Heart right ventricle (tissue), 16 donors: ENCODE measurements around the gene MYOZ2. TPM values are rescaled to one million over a fixed set of nuclear protein-coding genes. Genes with fewer than 3 reads are reported as not detected.
A peak's percentile ranks its signal among the peaks of the same experiment; 100 is the strongest.

ENCODE experiments used
- ATAC-seq, 8 donors: fragments of 200-7000 bp; cut with Tn5 transposase; one replicate each; pipeline ENCODE4 v1.9.1; 2020; ENCODE audit warnings: mild to moderate bottlenecking in 8 of 8, moderate library complexity in 8 of 8, moderate number of reproducible peaks in 1 of 8
- DNase-seq, 2 donors: peaks; one replicate each; pipeline ENCODE4 v3.0.0-alpha.2; 2020
- H3K27ac ChIP-seq, 10 donors: fragments of 200-600 bp; sonication (generic) in 2 of 10; one replicate each; pipeline versions ENCODE4 v1.5.0 to v1.8.0; 2020 to 2022; ENCODE audit warnings: mild to moderate bottlenecking in 3 of 10
- H3K27me3 ChIP-seq, 7 donors: fragments of 200-600 bp; one replicate each; pipeline ENCODE4 v1.8.0; 2021 to 2022; ENCODE audit warnings: mild to moderate bottlenecking in 2 of 7
- H3K36me3 ChIP-seq, 9 donors: fragments of 200-600 bp; sonication (generic) in 1 of 9; one replicate each; pipeline versions ENCODE4 v1.5.0 to v1.8.0; 2020 to 2022; ENCODE audit warnings: mild to moderate bottlenecking in 2 of 9
- H3K4me1 ChIP-seq, 9 donors: fragments of 200-600 bp; sonication (generic) in 1 of 9; one replicate each; pipeline versions ENCODE4 v1.5.0 to v1.8.0; 2020 to 2022; ENCODE audit warnings: mild to moderate bottlenecking in 4 of 9
- H3K4me3 ChIP-seq, 10 donors: fragments of 200-600 bp; sonication (generic) in 2 of 10; one replicate each; pipeline versions ENCODE4 v1.5.0 to v1.8.0; 2020 to 2022; ENCODE audit warnings: mild to moderate bottlenecking in 7 of 10, moderate library complexity in 2 of 10
- H3K9me3 ChIP-seq, 11 donors: fragments of 200-600 bp in 10 of 11; sonication (generic) in 2 of 11; one replicate each; pipeline versions ENCODE4 v1.5.0 to v1.8.0; 2013 to 2022; ENCODE audit warnings: mild to moderate bottlenecking in 2 of 11, control low read depth in 1 of 11, moderate library complexity in 1 of 11
- CTCF ChIP-seq, 9 donors: fragments of 200-600 bp; sonication (generic) in 2 of 9; IDR thresholded peaks; one replicate each; pipeline versions ENCODE4 v1.5.0 to v1.8.0; 2021 to 2022; ENCODE audit warnings: antibody characterized with exemption in 9 of 9, mild to moderate bottlenecking in 5 of 9, moderate library complexity in 1 of 9
- WGBS, 2 donors: extraction: QIAGEN DNeasy Blood & Tissue Kit; methylation state at CpG; one replicate each; pipeline ENCODE4 v1.1.7; 2013; ENCODE audit warnings: inconsistent platforms in 1 of 2; 5-methylcytosine and 5-hydroxymethylcytosine counted together
- intact Hi-C, 10 donors: fragments of 100-400 bp; cut with DNase I; formaldehyde crosslinking; loops; one replicate each; pipeline versions ENCODE4 v1.11.1 to v1.14.2; 2022
- polyA plus RNA-seq, 2 donors: library from polyadenylated mRNA; stranded (reverse); fragments of 200-250 nt; gene quantifications; one replicate each; pipeline ENCODE4 v1.2.3, GENCODE V29; 2013
- total RNA-seq, 10 donors: library from RNA; stranded (reverse); fragmentation: NEBNext Ultra II Directional in 3 of 10; extraction: Animal tissue kit (Norgen Biotek cat#: 25700) in 3 of 10; gene quantifications; one replicate each; pipeline versions ENCODE4 v1.2.1 to v1.2.4, GENCODE V29; 2021 to 2023
- donor health status: Arrhythmogenic right ventricular cardiomyopathy.
- donor health status: ischemic (EF 13 %, LVEDD 7.1; RV severe dilation, severe dysfunction).
- donor health status: healthy with polysubstance abuse.
- donor health status: DM: no; HTN: yes; CAD: no.
- donor health status: DM: no; HTN: no; CAD: no.
- donor health status: ischemic (EF 25% LVEDD 6.9; RV normal size, moderate dysfunction).
- donor health status: ischemic (EF 25% LVEDD 5.7; RV mildly dilated, moderate dysfunction).
- donor health status: healthy.
- donor health status: DM: yes; HTN: yes; CAD: no.
- donor health status: Ischemic cardiomyopathy.
- donor health status: ischemic (EF 35%, LVEDD 5.7; RV mildly dilated, moderate dysfunction).
- donor health status: nonischemic (EF 11% LVEDD 7.7; RV severe dilation, severe dysfunction).
- donor health status: DM: yes; HTN: yes; CAD: no.
- donor health status: PGD.
- donor health status: ischemic (EF 29% LVEDD 5.4; RV normal size, mild dysfunction).
- donor health status: nonischemic (EF 23%, LVEDD 6.1; RV moderate dilation, normal function).

MYOZ2 gene
- total and polyA plus RNA-seq, 12 donors, result 231 to 1,008 (median 867) TPM

GRCh38 chr4:119097282-119097900, 38.2 kb upstream of the MYOZ2 start:
- no peak for DNase-seq
- WGBS, 2 donors, result 95 to 97% methylated on average over 2 of the region's 2 CpGs
- H3K36me3 ChIP-seq, result no peaks in the 10 kb centered on the region
- no peaks in the 10 kb centered on the region for H3K27me3 ChIP-seq
- H3K9me3 ChIP-seq, result no peaks in the 10 kb centered on the region
- intact Hi-C loops, result loop anchor here in 1 of 10 donors (10.0 kb wide), 1 partner anchor 187 kb away; no protein-coding TSS in a partner anchor
- TF ChIP-seq CTCF (IDR thresholded peaks at IDR 0.05), result no peak
- ATAC-seq, result no peak
- H3K27ac ChIP-seq, result peak overlapping the region in 1 of 10 donors; percentile 55
- H3K4me3 ChIP-seq, result no peak overlapping the region
- H3K4me1 ChIP-seq, result peaks cover 0 to 43% (median 22%) of the 10 kb centered on the region in 9 donors

- Histone ChIP-seq H3K27me3 (no peaks in the 10 kb centered on the region), H3K4me3 (no peak overlapping the region), H3K27ac (peak overlapping the region in 3 of 10 donors; percentile 0 to 55 (median 52)), H3K36me3 (no peaks in the 10 kb centered on the region), H3K4me1 (peaks cover 0 to 48% (median 22%) of the 10 kb centered on the region in 9 donors), H3K9me3 (no peaks in the 10 kb centered on the region)
- 92 to 96% methylated on average over 1 of the region's 1 CpG for WGBS, 2 donors
- ATAC-seq (peak in 2 of 8 donors; percentile 49 to 53), DNase-seq (no peak)
- TF ChIP-seq CTCF (IDR thresholded peaks at IDR 0.05), result no peak
- intact Hi-C loops, result loop anchor here in 1 of 10 donors (10.0 kb wide), 1 partner anchor 186 kb away; no protein-coding TSS in a partner anchor
Measured at GRCh38 chr4:119098306-119098705, 37.3 kb upstream of the MYOZ2 start.

- intact Hi-C loops, result loop anchor here in 1 of 10 donors (10.0 kb wide), 1 partner anchor 185 kb away; no protein-coding TSS in a partner anchor
- no peaks in the 10 kb centered on the region for H3K9me3 ChIP-seq
- peak overlapping the region in 3 of 10 donors; percentile 22 to 55 (median 52) for H3K27ac ChIP-seq
- ATAC-seq (peak in 3 of 8 donors; percentile 12 to 26 (median 18)), DNase-seq (no peak)
- TF ChIP-seq CTCF (IDR thresholded peaks at IDR 0.05), result no peak
- H3K36me3 ChIP-seq, result no peaks in the 10 kb centered on the region
- peaks cover 0 to 51% (median 30%) of the 10 kb centered on the region in 9 donors for H3K4me1 ChIP-seq
- WGBS, 2 donors, result 0 to 32% methylated on average over 1 of the region's 1 CpG
- no peak overlapping the region for H3K4me3 ChIP-seq
- H3K27me3 ChIP-seq, result no peaks in the 10 kb centered on the region
Measured at GRCh38 chr4:119099227-119099810, 36.3 kb upstream of the MYOZ2 start.

GRCh38 chr4:119100655-119101054, 35.0 kb upstream of the MYOZ2 start:
- TF ChIP-seq CTCF (IDR thresholded peaks at IDR 0.05), result no peak
- H3K27ac ChIP-seq, result peak overlapping the region in 1 of 10 donors; percentile 37
- WGBS, 2 donors, result 80 to 88% methylated on average over 1 of the region's 1 CpG
- ATAC-seq, result peak in 1 of 8 donors; percentile 43
- no peaks in the 10 kb centered on the region for H3K27me3 ChIP-seq
- DNase-seq, result no peak
- H3K36me3 ChIP-seq, result no peaks in the 10 kb centered on the region
- H3K9me3 ChIP-seq, result no peaks in the 10 kb centered on the region
- intact Hi-C loops, result loop anchor here in 1 of 10 donors (5.0 kb wide), 1 partner anchor 112 kb away; the partner anchor contains the start of gene USP53
- peaks cover 0 to 64% (median 40%) of the 10 kb centered on the region in 9 donors for H3K4me1 ChIP-seq
- no peak overlapping the region for H3K4me3 ChIP-seq
